SK-N-SH treated with all-trans-retinoic acid at 6 μM for 48 hours (cell line): Measurements from ENCODE around the gene SLC4A4.

Source experiments
- ATAC-seq: fragments of 200-7000 bp; cut with Tn5 transposase; 3 replicates; pipeline ENCODE4 v1.9.1; 2020; ENCODE audit warnings: mild to moderate bottlenecking, moderate library complexity
- CSDC2 ChIP-seq: fragments of 250-450 bp; sonication (Bioruptor Pico); IDR thresholded peaks from 2 replicates; pipeline ENCODE4 v1.5.0; 2020; ENCODE audit warnings: mild to moderate bottlenecking, moderate library complexity
- GLIS3 ChIP-seq: fragments of 250-450 bp; sonication (Bioruptor Pico); IDR thresholded peaks from 2 replicates; pipeline ENCODE4 v1.5.0; 2020; ENCODE audit warnings: mild to moderate bottlenecking, moderate library complexity
- ISL1 ChIP-seq: fragments of 250-450 bp; sonication (Bioruptor Pico); IDR thresholded peaks from 2 replicates; pipeline ENCODE4 v2.1.2; 2022; ENCODE audit warnings: mild to moderate bottlenecking, moderate library complexity
- OSR1 ChIP-seq: fragments of 250-450 bp; sonication (Bioruptor Pico); IDR thresholded peaks from 2 replicates; pipeline ENCODE4 v1.8.0; 2022; ENCODE audit warnings: moderate library complexity, mild to moderate bottlenecking, inconsistent platforms
- PPARA ChIP-seq: fragments of 250-450 bp; sonication (Bioruptor Pico); IDR thresholded peaks from 2 replicates; pipeline ENCODE4 v1.5.0; 2020; ENCODE audit warnings: mild to moderate bottlenecking, borderline replicate concordance
- RARB ChIP-seq: fragments of 250-450 bp; sonication (Bioruptor Pico); IDR thresholded peaks from 2 replicates; pipeline ENCODE4 v1.8.0; 2021; ENCODE audit warnings: mild to moderate bottlenecking, moderate library complexity
- SNAI2 ChIP-seq: fragments of 250-450 bp; sonication (Bioruptor Pico); IDR thresholded peaks from 2 replicates; pipeline ENCODE4 v1.5.0; 2020; ENCODE audit warnings: mild to moderate bottlenecking, moderate library complexity
- TCF4 ChIP-seq: fragments of 250-450 bp; sonication (Bioruptor Pico); IDR thresholded peaks from 2 replicates; pipeline ENCODE4 v1.8.0; 2021; ENCODE audit warnings: mild to moderate bottlenecking, moderate library complexity, borderline replicate concordance
- TOX ChIP-seq: fragments of 250-450 bp; sonication (Bioruptor Pico); IDR thresholded peaks from 2 replicates; pipeline ENCODE4 v1.8.0; 2021; ENCODE audit warnings: mild to moderate bottlenecking, moderate library complexity, borderline replicate concordance
- ZC3H10 ChIP-seq: fragments of 250-450 bp; sonication (Bioruptor Pico); IDR thresholded peaks from 2 replicates; pipeline ENCODE4 v1.5.1; 2021; ENCODE audit warnings: mild to moderate bottlenecking, moderate library complexity
- ZFP3 ChIP-seq: fragments of 250-450 bp; sonication (Bioruptor Pico); IDR thresholded peaks from 2 replicates; pipeline ENCODE4 v1.5.0; 2020; ENCODE audit warnings: mild to moderate bottlenecking, moderate library complexity
- ZFP30 ChIP-seq: fragments of 450-650 bp; formaldehyde crosslinking; IDR thresholded peaks from 2 replicates; pipeline ENCODE4 v1.5.0; 2022; ENCODE audit warnings: mild to moderate bottlenecking, moderate library complexity
- ZNF565 ChIP-seq: fragments of 450-650 bp; formaldehyde crosslinking; conservative IDR thresholded peaks from 2 replicates; pipeline ENCODE4 v1.5.0; 2020; ENCODE audit warnings: low read depth, mild to moderate bottlenecking, moderate library complexity
- ZNF8 ChIP-seq: fragments of 450-650 bp; formaldehyde crosslinking; IDR thresholded peaks from 2 replicates; pipeline ENCODE4 v1.5.0; 2020; ENCODE audit warnings: mild to moderate bottlenecking, moderate library complexity
- TF ChIP-seq, protein P1 (sequence below): fragments of 250-450 bp; sonication (Bioruptor Pico); IDR thresholded peaks from 2 replicates; pipeline ENCODE4 v1.5.1; 2020; ENCODE audit warnings: low read depth, mild to moderate bottlenecking, moderate library complexity
- TF ChIP-seq, protein P2 (sequence below): fragments of 250-450 bp; sonication (Bioruptor Pico); IDR thresholded peaks from 2 replicates; pipeline ENCODE4 v1.8.0; 2021; ENCODE audit warnings: low read depth, mild to moderate bottlenecking, moderate library complexity, borderline replicate concordance
- TF ChIP-seq, protein P3 (sequence below): fragments of 250-450 bp; sonication (Bioruptor Pico); IDR thresholded peaks from 2 replicates; pipeline ENCODE4 v1.5.0; 2020; ENCODE audit warnings: mild to moderate bottlenecking, moderate library complexity
- TF ChIP-seq, protein P4 (sequence below): fragments of 250-450 bp; sonication (Bioruptor Pico); IDR thresholded peaks from 2 replicates; pipeline ENCODE4 v1.8.0; 2020; ENCODE audit warnings: mild to moderate bottlenecking, moderate library complexity, borderline replicate concordance
- TF ChIP-seq, protein P5 (sequence below): fragments of 250-450 bp; sonication (Bioruptor Pico); IDR thresholded peaks from 2 replicates; pipeline ENCODE4 v1.5.1; 2021; ENCODE audit warnings: mild to moderate bottlenecking, moderate library complexity

Gene SLC4A4

DNA sequence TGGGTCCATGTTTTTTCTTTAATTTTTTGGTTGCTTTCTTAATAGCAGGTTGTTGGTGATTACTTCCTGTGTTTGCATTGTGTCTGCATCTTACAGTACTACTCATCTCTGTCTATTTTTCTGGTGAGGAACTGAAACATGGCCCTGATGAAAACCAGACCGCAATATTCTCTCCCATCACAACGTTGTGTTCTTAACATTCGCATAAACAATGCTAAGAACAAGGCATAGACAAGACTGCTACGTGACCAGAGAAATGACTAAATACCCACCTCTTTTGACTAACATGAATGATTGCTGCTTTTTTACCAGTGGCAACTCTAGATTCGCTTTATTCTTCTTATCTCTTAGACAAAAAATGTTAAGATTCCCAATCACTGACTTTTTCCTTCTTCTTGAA is 266.0 kb downstream of the SLC4A4 start:
- TF ChIP-seq TOX (CRISPR knock-in tag) = no peak
- TF ChIP-seq ZNF565 (CRISPR knock-in tag) = no peak
- no peak for ATAC-seq

DNA sequence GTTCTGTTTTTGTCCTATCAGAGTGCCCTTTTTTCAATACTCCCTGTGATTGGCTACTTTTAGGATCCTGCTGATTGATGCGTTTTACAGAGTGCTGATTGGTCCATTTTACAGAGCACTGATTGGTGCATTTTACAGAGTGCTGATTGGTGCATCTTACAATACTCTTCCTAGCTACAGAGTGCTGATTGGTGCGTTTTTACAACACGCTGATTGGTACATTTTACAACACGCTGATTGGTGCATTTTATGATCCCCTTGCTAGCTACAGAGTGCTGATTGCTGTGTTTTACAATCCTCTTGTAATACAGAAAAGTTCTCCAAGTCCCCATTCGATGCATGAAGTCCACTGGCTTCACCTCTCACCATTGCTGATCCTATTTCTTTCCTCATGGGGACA is 268.3 kb downstream of the SLC4A4 start:
- TF ChIP-seq CSDC2 (no peak), TCF4 (CRISPR knock-in tag) (no peak), ZC3H10 (CRISPR knock-in tag) (no peak), TOX (CRISPR knock-in tag) (no peak), ZFP30 (CRISPR knock-in tag) (no peak)
- TF ChIP-seq, protein P1, sequence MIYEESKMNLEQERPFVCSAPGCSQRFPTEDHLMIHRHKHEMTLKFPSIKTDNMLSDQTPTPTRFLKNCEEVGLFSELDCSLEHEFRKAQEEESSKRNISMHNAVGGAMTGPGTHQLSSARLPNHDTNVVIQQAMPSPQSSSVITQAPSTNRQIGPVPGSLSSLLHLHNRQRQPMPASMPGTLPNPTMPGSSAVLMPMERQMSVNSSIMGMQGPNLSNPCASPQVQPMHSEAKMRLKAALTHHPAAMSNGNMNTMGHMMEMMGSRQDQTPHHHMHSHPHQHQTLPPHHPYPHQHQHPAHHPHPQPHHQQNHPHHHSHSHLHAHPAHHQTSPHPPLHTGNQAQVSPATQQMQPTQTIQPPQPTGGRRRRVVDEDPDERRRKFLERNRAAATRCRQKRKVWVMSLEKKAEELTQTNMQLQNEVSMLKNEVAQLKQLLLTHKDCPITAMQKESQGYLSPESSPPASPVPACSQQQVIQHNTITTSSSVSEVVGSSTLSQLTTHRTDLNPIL = no peak
- TF ChIP-seq, protein P2, sequence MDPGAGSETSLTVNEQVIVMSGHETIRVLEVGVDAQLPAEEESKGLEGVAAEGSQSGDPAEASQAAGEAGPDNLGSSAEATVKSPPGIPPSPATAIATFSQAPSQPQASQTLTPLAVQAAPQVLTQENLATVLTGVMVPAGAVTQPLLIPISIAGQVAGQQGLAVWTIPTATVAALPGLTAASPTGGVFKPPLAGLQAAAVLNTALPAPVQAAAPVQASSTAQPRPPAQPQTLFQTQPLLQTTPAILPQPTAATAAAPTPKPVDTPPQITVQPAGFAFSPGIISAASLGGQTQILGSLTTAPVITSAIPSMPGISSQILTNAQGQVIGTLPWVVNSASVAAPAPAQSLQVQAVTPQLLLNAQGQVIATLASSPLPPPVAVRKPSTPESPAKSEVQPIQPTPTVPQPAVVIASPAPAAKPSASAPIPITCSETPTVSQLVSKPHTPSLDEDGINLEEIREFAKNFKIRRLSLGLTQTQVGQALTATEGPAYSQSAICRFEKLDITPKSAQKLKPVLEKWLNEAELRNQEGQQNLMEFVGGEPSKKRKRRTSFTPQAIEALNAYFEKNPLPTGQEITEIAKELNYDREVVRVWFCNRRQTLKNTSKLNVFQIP (CRISPR knock-in tag) = no peak
- no peak for ATAC-seq

DNA sequence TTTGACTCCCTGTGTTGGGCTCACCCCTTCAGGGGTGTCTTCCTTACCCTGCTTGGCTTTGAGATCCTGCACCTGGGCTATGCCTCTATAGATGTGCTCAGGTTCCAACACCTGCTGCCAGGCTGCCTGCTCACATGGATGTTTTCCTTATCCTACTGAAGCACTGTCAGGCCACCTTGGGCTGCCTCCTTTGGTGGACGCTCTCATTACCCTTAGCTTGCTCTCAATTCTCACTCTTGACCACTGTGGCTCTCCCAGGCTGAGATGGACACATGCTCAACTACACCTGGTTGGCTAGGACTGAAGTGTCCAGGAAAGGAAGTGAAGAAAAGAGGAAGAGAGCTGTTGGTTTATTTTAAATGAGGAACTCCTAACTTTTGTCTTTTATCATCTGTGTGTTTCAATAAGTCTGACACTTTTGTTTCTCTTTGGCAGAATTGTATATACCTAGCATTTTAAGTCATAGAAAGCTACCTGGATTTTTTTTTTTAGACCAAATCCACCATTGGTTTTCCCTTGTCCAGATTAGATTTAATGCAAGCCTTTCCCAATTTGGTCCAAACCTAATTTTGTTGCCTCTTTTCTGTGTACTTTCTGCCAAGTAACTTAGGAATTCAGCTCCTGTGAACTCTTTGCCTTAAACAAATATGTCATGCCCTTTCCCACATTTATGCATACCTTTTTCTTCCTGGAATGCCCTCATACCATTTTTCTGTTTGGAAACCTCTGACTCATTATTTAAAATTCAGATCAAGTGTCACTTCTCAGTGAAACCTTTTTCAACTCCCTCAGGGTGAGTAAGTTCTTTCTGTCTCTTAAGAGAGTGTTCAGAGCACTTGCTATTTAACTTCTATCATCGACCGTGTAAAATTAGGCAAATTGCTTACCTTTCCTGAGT is 269.2 kb downstream of the SLC4A4 start:
- TF ChIP-seq GLIS3 (CRISPR knock-in tag) = no peak
- TF ChIP-seq ZNF8 = no peak
- TF ChIP-seq ZNF565 (CRISPR knock-in tag) = no peak
- TF ChIP-seq, protein P3, sequence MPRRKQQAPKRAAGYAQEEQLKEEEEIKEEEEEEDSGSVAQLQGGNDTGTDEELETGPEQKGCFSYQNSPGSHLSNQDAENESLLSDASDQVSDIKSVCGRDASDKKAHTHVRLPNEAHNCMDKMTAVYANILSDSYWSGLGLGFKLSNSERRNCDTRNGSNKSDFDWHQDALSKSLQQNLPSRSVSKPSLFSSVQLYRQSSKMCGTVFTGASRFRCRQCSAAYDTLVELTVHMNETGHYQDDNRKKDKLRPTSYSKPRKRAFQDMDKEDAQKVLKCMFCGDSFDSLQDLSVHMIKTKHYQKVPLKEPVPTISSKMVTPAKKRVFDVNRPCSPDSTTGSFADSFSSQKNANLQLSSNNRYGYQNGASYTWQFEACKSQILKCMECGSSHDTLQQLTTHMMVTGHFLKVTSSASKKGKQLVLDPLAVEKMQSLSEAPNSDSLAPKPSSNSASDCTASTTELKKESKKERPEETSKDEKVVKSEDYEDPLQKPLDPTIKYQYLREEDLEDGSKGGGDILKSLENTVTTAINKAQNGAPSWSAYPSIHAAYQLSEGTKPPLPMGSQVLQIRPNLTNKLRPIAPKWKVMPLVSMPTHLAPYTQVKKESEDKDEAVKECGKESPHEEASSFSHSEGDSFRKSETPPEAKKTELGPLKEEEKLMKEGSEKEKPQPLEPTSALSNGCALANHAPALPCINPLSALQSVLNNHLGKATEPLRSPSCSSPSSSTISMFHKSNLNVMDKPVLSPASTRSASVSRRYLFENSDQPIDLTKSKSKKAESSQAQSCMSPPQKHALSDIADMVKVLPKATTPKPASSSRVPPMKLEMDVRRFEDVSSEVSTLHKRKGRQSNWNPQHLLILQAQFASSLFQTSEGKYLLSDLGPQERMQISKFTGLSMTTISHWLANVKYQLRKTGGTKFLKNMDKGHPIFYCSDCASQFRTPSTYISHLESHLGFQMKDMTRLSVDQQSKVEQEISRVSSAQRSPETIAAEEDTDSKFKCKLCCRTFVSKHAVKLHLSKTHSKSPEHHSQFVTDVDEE (CRISPR knock-in tag) = no peak
- no peak for TF ChIP-seq OSR1 (CRISPR knock-in tag)
- no peak for TF ChIP-seq ZFP3 (CRISPR knock-in tag)
- no peak for TF ChIP-seq SNAI2
- no peak for TF ChIP-seq PPARA (CRISPR knock-in tag)
- TF ChIP-seq RARB (CRISPR knock-in tag) = no peak
- no peak for TF ChIP-seq ISL1 (CRISPR knock-in tag)
- TF ChIP-seq, protein P4, sequence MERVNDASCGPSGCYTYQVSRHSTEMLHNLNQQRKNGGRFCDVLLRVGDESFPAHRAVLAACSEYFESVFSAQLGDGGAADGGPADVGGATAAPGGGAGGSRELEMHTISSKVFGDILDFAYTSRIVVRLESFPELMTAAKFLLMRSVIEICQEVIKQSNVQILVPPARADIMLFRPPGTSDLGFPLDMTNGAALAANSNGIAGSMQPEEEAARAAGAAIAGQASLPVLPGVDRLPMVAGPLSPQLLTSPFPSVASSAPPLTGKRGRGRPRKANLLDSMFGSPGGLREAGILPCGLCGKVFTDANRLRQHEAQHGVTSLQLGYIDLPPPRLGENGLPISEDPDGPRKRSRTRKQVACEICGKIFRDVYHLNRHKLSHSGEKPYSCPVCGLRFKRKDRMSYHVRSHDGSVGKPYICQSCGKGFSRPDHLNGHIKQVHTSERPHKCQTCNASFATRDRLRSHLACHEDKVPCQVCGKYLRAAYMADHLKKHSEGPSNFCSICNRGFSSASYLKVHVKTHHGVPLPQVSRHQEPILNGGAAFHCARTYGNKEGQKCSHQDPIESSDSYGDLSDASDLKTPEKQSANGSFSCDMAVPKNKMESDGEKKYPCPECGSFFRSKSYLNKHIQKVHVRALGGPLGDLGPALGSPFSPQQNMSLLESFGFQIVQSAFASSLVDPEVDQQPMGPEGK (CRISPR knock-in tag) = no peak
- TF ChIP-seq, protein P1 = no peak
- TF ChIP-seq, all 23 proteins: peak for 0
- no peak for ATAC-seq

DNA sequence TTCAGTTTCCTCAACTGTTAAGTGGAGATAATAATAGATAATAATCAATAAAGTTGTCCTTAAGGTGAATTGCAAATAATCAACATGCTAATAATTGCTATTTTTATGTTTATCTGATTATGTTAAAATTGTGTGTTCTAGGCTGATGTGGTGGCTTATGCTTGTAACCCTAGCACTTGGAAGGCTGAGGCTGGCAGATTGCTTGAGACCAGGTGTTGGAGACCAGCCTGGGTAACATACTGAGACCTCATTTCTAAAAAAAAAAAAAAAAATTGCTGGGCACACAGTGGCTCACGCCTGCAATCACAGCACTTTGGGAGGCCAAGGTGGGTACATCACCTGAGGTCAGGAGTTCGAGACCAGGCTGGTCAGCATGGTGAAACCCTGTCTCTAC is 269.9 kb downstream of the SLC4A4 start:
- TF ChIP-seq ZNF565 (CRISPR knock-in tag) (no peak), ZFP3 (CRISPR knock-in tag) (no peak), ISL1 (CRISPR knock-in tag) (no peak), GLIS3 (CRISPR knock-in tag) (no peak), PPARA (CRISPR knock-in tag) (no peak), ZC3H10 (CRISPR knock-in tag) (no peak), ZFP30 (CRISPR knock-in tag) (no peak), CSDC2 (no peak)
- TF ChIP-seq, protein P5, sequence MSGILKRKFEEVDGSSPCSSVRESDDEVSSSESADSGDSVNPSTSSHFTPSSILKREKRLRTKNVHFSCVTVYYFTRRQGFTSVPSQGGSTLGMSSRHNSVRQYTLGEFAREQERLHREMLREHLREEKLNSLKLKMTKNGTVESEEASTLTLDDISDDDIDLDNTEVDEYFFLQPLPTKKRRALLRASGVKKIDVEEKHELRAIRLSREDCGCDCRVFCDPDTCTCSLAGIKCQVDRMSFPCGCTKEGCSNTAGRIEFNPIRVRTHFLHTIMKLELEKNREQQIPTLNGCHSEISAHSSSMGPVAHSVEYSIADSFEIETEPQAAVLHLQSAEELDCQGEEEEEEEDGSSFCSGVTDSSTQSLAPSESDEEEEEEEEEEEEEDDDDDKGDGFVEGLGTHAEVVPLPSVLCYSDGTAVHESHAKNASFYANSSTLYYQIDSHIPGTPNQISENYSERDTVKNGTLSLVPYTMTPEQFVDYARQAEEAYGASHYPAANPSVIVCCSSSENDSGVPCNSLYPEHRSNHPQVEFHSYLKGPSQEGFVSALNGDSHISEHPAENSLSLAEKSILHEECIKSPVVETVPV (CRISPR knock-in tag) = no peak
- ATAC-seq = no peak
